HEK293T (cell line): ENCODE results near the gene DNM1L.
"Not testable (repeated sequence)": the region's sequence is repeated elsewhere in the genome, so short reads cannot be mapped to it uniquely, and the experiment has no call there.

Source experiments
- CTCF ChIA-PET: fragments of 350-600 bp; formaldehyde crosslinking; extraction: SDS; loops from one replicate; lab custom pipeline; 2021; ENCODE audit warnings: antibody characterized with exemption, inconsistent platforms; lab: Yijun Ruan, JAX
- POLR2A ChIA-PET: fragments of 350-600 bp; formaldehyde crosslinking; extraction: SDS; loops from one replicate; lab custom pipeline; 2020; ENCODE audit warnings: antibody characterized with exemption, inconsistent platforms; lab: Yijun Ruan, JAX
- DNase-seq: peaks from one replicate; pipeline ENCODE4 v3.0.0; 2012; ENCODE audit warnings: mixed read lengths; ENCODE audit errors: extremely low spot score
- ARNT ChIP-seq: fragments of 450-650 bp; IDR thresholded peaks from 2 replicates; pipeline ENCODE4 v1.6.1; 2017; ENCODE audit warnings: mild to moderate bottlenecking
- BHLHE40 ChIP-seq: fragments of 450-650 bp; IDR thresholded peaks from 2 replicates; pipeline ENCODE4 v1.6.1; 2016; ENCODE audit warnings: mild to moderate bottlenecking, moderate library complexity, borderline replicate concordance
- CTBP1 ChIP-seq: fragments of 450-650 bp; IDR thresholded peaks from 2 replicates; pipeline ENCODE4 v1.6.1; 2016; ENCODE audit warnings: borderline replicate concordance
- ELF4 ChIP-seq: fragments of 450-650 bp; IDR thresholded peaks from 2 replicates; pipeline ENCODE4 v1.6.1; 2017; ENCODE audit warnings: antibody characterized with exemption
- FOXA1 ChIP-seq: fragments of 450-650 bp; IDR thresholded peaks from 2 replicates; pipeline ENCODE4 v1.6.1; 2016; ENCODE audit warnings: mild to moderate bottlenecking
- FOXK2 ChIP-seq: fragments of 450-650 bp; IDR thresholded peaks from 2 replicates; pipeline ENCODE4 v1.6.1; 2016; ENCODE audit warnings: mild to moderate bottlenecking
- FOXM1 ChIP-seq: fragments of 450-650 bp; IDR thresholded peaks from 2 replicates; pipeline ENCODE4 v1.6.1; 2017; ENCODE audit warnings: mild to moderate bottlenecking, borderline replicate concordance
- HDGF ChIP-seq: fragments of 450-650 bp; IDR thresholded peaks from 2 replicates; pipeline ENCODE4 v1.6.1; 2017; ENCODE audit warnings: antibody characterized with exemption, borderline replicate concordance
- L3MBTL2 ChIP-seq: fragments of 450-650 bp; conservative IDR thresholded peaks from 2 replicates; pipeline ENCODE4 v1.6.1; 2016; ENCODE audit warnings: mild to moderate bottlenecking
- LEF1 ChIP-seq: fragments of 450-650 bp; IDR thresholded peaks from 2 replicates; pipeline ENCODE4 v1.6.1; 2017; ENCODE audit warnings: mild to moderate bottlenecking, borderline replicate concordance
- NFRKB ChIP-seq: fragments of 450-650 bp; IDR thresholded peaks from 2 replicates; pipeline ENCODE4 v1.6.1; 2016; ENCODE audit warnings: mild to moderate bottlenecking, moderate library complexity
- SP1 ChIP-seq: fragments of 450-650 bp; IDR thresholded peaks from 2 replicates; pipeline ENCODE4 v1.6.1; 2017
- SUZ12 ChIP-seq: fragments of 450-650 bp; IDR thresholded peaks from 2 replicates; pipeline ENCODE4 v1.6.1; 2016; ENCODE audit warnings: mild to moderate bottlenecking
- TARDBP ChIP-seq: fragments of 450-650 bp; IDR thresholded peaks from 2 replicates; pipeline ENCODE4 v1.6.1; 2016
- ZNF384 ChIP-seq: fragments of 450-650 bp; IDR thresholded peaks from 2 replicates; pipeline ENCODE4 v1.6.1; 2016
- TF ChIP-seq, protein P1 (sequence below): fragments of 450-650 bp; IDR thresholded peaks from 2 replicates; pipeline ENCODE4 v1.6.1; 2016

DNM1L gene

DNA sequence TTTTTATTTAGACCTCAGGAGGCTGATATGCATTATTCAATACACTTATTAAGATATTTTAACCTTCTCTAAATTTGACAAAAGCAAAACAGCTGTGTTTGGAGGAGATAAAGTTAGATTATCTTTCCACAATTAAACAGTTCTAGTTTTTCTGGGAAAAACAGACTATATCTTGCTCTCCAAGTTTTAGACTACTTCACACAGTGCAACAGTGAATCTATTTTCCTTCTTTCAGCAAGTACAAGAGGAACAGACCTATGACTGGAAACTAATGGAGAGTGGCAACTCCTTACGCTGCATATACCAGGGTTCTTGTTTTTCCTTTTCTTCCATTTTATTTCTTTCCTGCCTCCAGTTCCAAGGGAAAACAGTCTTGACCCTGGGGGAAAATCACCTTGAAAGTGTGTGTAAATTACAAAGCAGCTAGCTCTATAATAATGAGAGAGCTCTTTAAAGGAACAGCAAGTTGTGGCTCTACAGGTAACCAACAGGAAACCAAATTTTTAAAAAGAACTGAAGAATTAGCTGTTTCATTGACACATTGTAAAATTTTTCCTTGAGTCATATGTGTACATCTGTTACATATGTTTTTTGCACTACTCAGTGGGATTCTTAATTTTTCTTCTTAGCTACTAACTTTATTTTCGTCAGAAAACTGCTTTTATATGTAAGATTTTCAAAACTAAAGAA, 27.4 kb downstream of the DNM1L start:
- TF ChIP-seq CTBP1 (no peak), ELF4 (no peak), FOXM1 (no peak), SUZ12 (no peak), BHLHE40 (no peak), FOXA1 (no peak), NFRKB (no peak), ARNT (no peak), ZNF384 (no peak), LEF1 (no peak), HDGF (no peak), SP1 (no peak), L3MBTL2 (no peak), FOXK2 (no peak), TARDBP (no peak)
- TF ChIP-seq, protein P1, sequence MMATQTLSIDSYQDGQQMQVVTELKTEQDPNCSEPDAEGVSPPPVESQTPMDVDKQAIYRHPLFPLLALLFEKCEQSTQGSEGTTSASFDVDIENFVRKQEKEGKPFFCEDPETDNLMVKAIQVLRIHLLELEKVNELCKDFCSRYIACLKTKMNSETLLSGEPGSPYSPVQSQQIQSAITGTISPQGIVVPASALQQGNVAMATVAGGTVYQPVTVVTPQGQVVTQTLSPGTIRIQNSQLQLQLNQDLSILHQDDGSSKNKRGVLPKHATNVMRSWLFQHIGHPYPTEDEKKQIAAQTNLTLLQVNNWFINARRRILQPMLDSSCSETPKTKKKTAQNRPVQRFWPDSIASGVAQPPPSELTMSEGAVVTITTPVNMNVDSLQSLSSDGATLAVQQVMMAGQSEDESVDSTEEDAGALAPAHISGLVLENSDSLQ, result no peak
- POLR2A ChIA-PET, result no interaction called here
- DNase-seq, result no peak
- CTCF ChIA-PET, result interaction anchor here (1.2 kb wide), 1 partner anchor 34 kb away, joined by 4 read pairs; no protein-coding TSS in a partner anchor

DNA sequence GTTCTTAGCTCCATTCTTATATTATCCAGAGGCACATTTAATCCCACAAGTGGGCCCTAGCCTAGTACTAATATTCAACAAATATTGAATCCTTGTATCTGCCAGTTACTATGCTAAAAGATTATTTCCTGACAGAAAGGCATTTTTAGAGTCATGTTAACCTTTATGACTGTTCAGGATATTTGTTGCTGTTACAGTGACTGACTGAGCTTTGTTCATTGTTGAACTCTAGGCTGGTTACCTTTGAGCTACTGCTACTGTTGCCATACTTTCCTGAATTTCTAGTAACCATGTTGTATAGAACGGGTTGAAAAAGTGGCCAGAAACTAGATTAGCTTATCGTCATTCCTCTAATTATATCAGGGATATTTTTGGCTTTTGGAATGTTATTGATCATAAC, 29.8 kb downstream of the DNM1L start:
- ChIA-PET CTCF (interaction anchor here (0.5 kb wide), 1 partner anchor 197 kb away, joined by 3 read pairs; no protein-coding TSS in a partner anchor), POLR2A (interaction anchor here (0.9 kb wide), 1 partner anchor 47 kb away, joined by 3 read pairs; the partner anchor contains the start of gene YARS2)
- DNase-seq, result no peak

DNA sequence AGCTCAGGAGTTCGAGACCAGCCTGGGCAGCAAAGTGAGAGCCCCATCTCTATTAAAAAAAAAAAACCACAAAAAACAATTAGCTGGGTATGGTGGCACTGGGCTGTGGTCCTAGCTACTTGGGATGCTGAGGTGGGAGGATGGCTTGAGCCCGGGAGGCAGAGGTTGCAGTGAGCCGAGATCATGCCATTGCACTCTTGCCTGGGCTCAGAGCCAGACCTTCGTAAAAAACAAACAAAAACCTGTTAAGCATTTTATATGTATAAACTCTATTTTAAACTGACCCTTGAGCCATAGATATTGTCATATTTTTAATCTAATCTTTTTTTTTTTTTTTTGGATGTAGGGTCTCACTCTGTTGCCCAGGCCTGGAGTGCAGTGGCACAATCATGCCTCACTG, 35.7 kb downstream of the DNM1L start:
- DNase-seq, result no peak
- ChIA-PET CTCF (interaction anchor here (0.6 kb wide), 1 partner anchor 297 kb away, joined by 4 read pairs; no protein-coding TSS in a partner anchor), POLR2A (no interaction called here)
- TF ChIP-seq FOXM1 (no peak), FOXK2 (no peak), CTBP1 (no peak), FOXA1 (no peak), LEF1 (no peak), HDGF (no peak), SP1 (no peak), L3MBTL2 (no peak)
- TF ChIP-seq, protein P1, result no peak

More for the DNA sequence above, 29.8 kb downstream of the DNM1L start:
- TF ChIP-seq FOXK2 (no peak), FOXA1 (no peak), TARDBP (no peak), HDGF (no peak), FOXM1 (no peak), ZNF384 (no peak), NFRKB (no peak), CTBP1 (no peak), SP1 (no peak)

DNA sequence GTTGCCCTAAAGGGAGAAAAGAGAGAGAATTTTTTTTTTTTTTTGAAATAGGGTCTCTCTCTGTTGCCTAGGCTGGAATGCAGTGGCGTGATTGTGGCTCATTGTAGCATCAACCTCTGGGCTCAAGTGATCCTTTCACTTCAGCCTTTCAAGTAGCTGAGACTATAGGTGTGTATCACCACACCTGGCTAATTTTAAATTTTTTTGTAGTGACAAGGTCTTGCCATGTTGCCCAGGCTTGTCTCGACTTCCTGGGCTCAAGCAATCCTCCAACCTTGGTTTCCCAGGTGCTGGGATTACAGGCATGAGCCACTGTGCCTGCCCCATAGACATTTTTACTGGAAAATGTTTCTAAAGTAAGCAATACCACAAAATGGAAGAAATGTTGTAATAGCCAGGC, 39.8 kb downstream of the DNM1L start:
- DNase-seq, result no peak
- POLR2A ChIA-PET, result no interaction called here
- CTCF ChIA-PET, result no interaction called here
- no peak for TF ChIP-seq SP1
- no peak for TF ChIP-seq CTBP1
- no peak for TF ChIP-seq FOXM1
- no peak for TF ChIP-seq ARNT
- no peak for TF ChIP-seq FOXK2
- TF ChIP-seq BHLHE40, result no peak
- TF ChIP-seq L3MBTL2, result no peak
- no peak for TF ChIP-seq ZNF384
- TF ChIP-seq HDGF, result no peak
- no peak for TF ChIP-seq TARDBP
- TF ChIP-seq ELF4, result no peak
- TF ChIP-seq, protein P1, result no peak
- TF ChIP-seq NFRKB, result no peak
- TF ChIP-seq LEF1, result no peak
- TF ChIP-seq FOXA1, result no peak
- no peak for TF ChIP-seq SUZ12

DNA sequence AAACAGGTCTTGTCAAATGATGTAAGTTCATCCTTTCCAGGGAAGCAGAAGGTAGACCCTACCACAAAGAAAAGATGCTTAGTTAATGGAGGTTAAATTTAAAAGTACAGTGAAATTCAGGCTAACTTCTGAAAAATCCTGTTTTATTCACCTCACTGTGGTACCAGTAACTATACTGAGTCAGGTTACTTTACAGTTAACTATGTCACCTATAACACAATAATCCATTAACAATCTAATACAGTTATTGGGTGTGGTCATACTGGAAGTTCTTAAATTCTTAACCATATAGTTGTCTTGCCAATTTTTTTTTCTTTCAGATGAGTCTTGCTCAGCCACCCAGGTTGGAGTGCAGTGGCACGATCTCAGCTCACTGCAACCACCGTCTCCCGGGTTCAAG, 46.2 kb downstream of the DNM1L start:
- DNase-seq, CTCF ChIA-PET: not testable (repeated sequence)

DNA sequence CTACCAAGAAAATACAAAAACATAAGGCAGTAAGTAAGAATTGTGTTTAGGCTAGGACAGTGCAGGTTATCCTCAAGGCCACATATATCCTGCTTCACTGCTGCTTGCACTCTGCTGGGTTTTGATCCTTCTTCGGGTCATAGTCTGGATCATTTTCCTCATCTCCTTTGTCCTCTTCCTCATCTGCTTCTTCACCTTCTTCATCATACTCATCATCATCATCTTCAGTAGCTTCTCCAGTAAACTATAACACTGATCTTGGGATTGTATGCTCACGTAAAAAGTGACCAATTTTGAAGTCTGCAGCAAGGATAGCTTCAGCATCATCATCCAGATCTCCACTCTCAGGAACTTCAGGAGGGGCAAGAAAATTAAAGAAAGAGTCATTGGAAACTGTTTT, 47.2 kb downstream of the DNM1L start:
- CTCF ChIA-PET, result no interaction called here
- DNase-seq, result no peak
- TF ChIP-seq LEF1 (no peak), ELF4 (no peak), FOXM1 (no peak), NFRKB (no peak), FOXA1 (no peak), ZNF384 (no peak)
- POLR2A ChIA-PET, result no interaction called here

More for the DNA sequence above, 46.2 kb downstream of the DNM1L start:
- POLR2A ChIA-PET, result not testable (repeated sequence)

DNA sequence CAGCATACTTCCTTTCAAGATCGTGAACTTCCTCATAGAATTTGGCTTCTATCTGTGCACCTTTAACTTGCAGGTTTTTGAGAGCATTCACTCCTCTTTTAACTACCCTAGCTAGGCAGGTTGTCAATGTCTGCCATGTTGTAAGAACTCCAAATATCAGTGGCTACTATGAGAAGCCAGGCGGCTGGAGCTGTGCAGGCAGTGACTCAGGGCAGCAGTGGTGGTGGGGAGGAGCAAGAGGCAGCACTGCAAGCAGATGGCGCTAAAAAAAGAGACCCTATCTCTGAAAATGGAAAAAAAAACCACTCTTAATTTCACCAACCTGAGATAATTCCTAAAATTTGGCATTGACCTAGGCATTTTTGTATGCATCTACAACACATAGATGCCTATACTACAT, 48.1 kb downstream of the DNM1L start:
- DNase-seq, result no peak
- TF ChIP-seq SUZ12 (no peak), BHLHE40 (no peak), ZNF384 (no peak), CTBP1 (no peak), ARNT (no peak), FOXK2 (no peak), HDGF (no peak), L3MBTL2 (no peak), FOXM1 (no peak), ELF4 (no peak), SP1 (no peak), FOXA1 (no peak), LEF1 (no peak)
- TF ChIP-seq, protein P1, result no peak
- ChIA-PET POLR2A (no interaction called here), CTCF (no interaction called here)
